HepG2 (cell line): Measurements from ENCODE around the gene ZXDC. TPM values are rescaled to one million over a fixed set of nuclear protein-coding genes. Genes with fewer than 3 reads are reported as not detected.
A peak's percentile ranks its signal among the peaks of the same experiment; 100 is the strongest.

Experiments used
- ATAC-seq: fragments of 200-7000 bp; cut with Tn5 transposase; 3 replicates; pipeline ENCODE4 v1.9.1; 2020; ENCODE audit warnings: mild to moderate bottlenecking, moderate library complexity
- BruUV-seq: library from RNA; stranded (reverse); fragments of 400-500 nt; replicated peaks from 2 replicates; lab custom pipeline; 2021; lab: Mats Ljungman, UMichigan
- CTCF ChIA-PET: fragments of 300-600 bp; formaldehyde crosslinking; extraction: SDS; loops from one replicate; lab custom pipeline; 2021; ENCODE audit warnings: low total read pairs, inconsistent platforms, low intra/inter-chr PET ratio; lab: Yijun Ruan, JAX
- POLR2A ChIA-PET: fragments of 350-600 bp; sonication (Branson Sonifier 250); formaldehyde crosslinking; loops from one replicate; lab custom pipeline; 2020; ENCODE audit warnings: antibody characterized with exemption, inconsistent platforms; lab: Yijun Ruan, JAX
- DNase-seq: peaks from one replicate; pipeline ENCODE4 v3.0.0-alpha.2; 2015; ENCODE audit warnings: low spot score
- FAIRE-seq: peaks from 3 replicates; lab custom pipeline; 2011; peaks lifted over from hg19 to GRCh38; lab: Jason Lieb, UNC
- H2AFZ ChIP-seq: one replicate; pipeline ENCODE4 v1.6.1; 2011; ENCODE audit warnings: low read length, inconsistent platforms
- H3K27ac ChIP-seq: fragments of 300-600 bp; 3 replicates; pipeline ENCODE4 v1.8.0; 2011; ENCODE audit warnings: mixed run types, mild to moderate bottlenecking, mixed read lengths, low read length, inconsistent platforms; ENCODE audit not compliant: insufficient read depth; ENCODE audit errors: extremely low read length
- H3K27me3 ChIP-seq, 2 experiments: fragments of 200-600 bp in 1 of 2; 2 replicates in 1 of 2; 3 replicates in 1 of 2; pipeline versions ENCODE4 v1.6.0 to v1.8.0; 2011; ENCODE audit warnings: low read length in 2 of 2, mild to moderate bottlenecking in 2 of 2, moderate library complexity in 2 of 2, inconsistent platforms in 1 of 2; ENCODE audit not compliant: insufficient read depth in 2 of 2, control insufficient read depth in 1 of 2
- H3K36me3 ChIP-seq, 2 experiments: fragments of 200-600 bp in 1 of 2; replicated peaks in 1 of 2; 2 replicates in 1 of 2; 3 replicates in 1 of 2; pipeline versions ENCODE4 v1.5.1 to v1.8.0; 2011; ENCODE audit warnings: low read length in 2 of 2, inconsistent platforms in 1 of 2; ENCODE audit not compliant: insufficient read depth in 2 of 2, control insufficient read depth in 1 of 2
- H3K4me1 ChIP-seq: 2 replicates; pipeline ENCODE4 v1.5.1; 2012; ENCODE audit warnings: low read length, inconsistent platforms; ENCODE audit not compliant: insufficient read depth
- H3K4me2 ChIP-seq: 2 replicates; pipeline ENCODE4 v1.6.0; 2011; ENCODE audit warnings: low read depth, low read length, inconsistent platforms
- H3K4me3 ChIP-seq, 3 experiments: fragments of 200-600 bp in 1 of 3; sonication (generic), shearing (Covaris generic) in 1 of 3; replicated peaks in 1 of 3; 2 replicates each; pipeline ENCODE4 v1.5.1; 2011 to 2016; ENCODE audit warnings: low read length in 3 of 3, inconsistent platforms in 2 of 3, low read depth in 2 of 3, mild to moderate bottlenecking in 2 of 3, control low read depth in 1 of 3, mixed read lengths in 1 of 3; ENCODE audit not compliant: insufficient read depth in 1 of 3
- H3K79me2 ChIP-seq: one replicate; pipeline ENCODE4 v1.6.1; 2011; ENCODE audit warnings: low read length, inconsistent platforms; ENCODE audit not compliant: insufficient read depth
- H3K9ac ChIP-seq: 2 replicates; pipeline ENCODE4 v1.6.0; 2011; ENCODE audit warnings: mild to moderate bottlenecking, low read depth, low read length, inconsistent platforms; ENCODE audit not compliant: insufficient read depth
- H3K9me3 ChIP-seq: 2 replicates; pipeline ENCODE4 v1.5.1; 2012; ENCODE audit warnings: mild to moderate bottlenecking, low read length
- H4K20me1 ChIP-seq: 2 replicates; pipeline ENCODE4 v1.6.0; 2011; ENCODE audit warnings: inconsistent platforms, mild to moderate bottlenecking, low read length, moderate library complexity; ENCODE audit not compliant: insufficient read depth
- RXRB ChIP-seq: IDR thresholded peaks from 2 replicates; pipeline ENCODE4 v1.6.1; 2016; ENCODE audit warnings: borderline replicate concordance, missing genetic modification reagents, missing compliant biosample characterization
- TRIM22 ChIP-seq: fragments of 450-650 bp; IDR thresholded peaks from 2 replicates; pipeline ENCODE4 v1.6.1; 2017
- XRCC5 ChIP-seq: fragments of 200-400 bp; formaldehyde crosslinking; optimal IDR thresholded peaks from 2 replicates; pipeline ENCODE3; 2017; ENCODE audit warnings: mild to moderate bottlenecking, low read length
- ZBTB14 ChIP-seq: sonication (generic); formaldehyde crosslinking; IDR thresholded peaks from 2 replicates; pipeline ENCODE4 v1.4.0; 2020; ENCODE audit warnings: missing genetic modification reagents
- ZXDC ChIP-seq: sonication (generic); formaldehyde crosslinking; IDR thresholded peaks from 2 replicates; pipeline ENCODE4 v1.5.0; 2020; ENCODE audit warnings: mild to moderate bottlenecking, missing genetic modification reagents
- WGBS: methylation state at CpG from one replicate; pipeline ENCODE4 v1.1.6; 2017; ENCODE audit warnings: low lambda C conversion rate; 5-methylcytosine and 5-hydroxymethylcytosine counted together
- in situ Hi-C: cut with HindIII; loops from 2 replicates; pipeline ENCODE4 v1.10.0; 2017; ENCODE audit warnings: low pct_unique_long_range_greater_than_20kb; ENCODE audit not compliant: extremely low pct_ligation_motif_present
- intact Hi-C: fragments of 100-400 bp; cut with micrococcal nuclease; formaldehyde crosslinking; loops from one replicate; pipeline ENCODE4 v1.10.0; 2022; ENCODE audit not compliant: unreplicated experiment
- polyA plus RNA-seq, 8 experiments: library from polyadenylated mRNA; depleted of rRNA in 3 of 8; stranded (reverse) in 7 of 8; unstranded in 1 of 8; fragments of >200 nt; fragmentation: Illumina TruSeq in 4 of 8; extraction: Trizol in 4 of 8; gene quantifications; 2 replicates each; pipeline versions ENCODE4 v1.2.1 to v1.2.3, GENCODE V29; 2011 to 2016; ENCODE audit warnings: low read depth in 4 of 8, missing spikeins in 1 of 8, mixed read lengths in 1 of 8; ENCODE audit not compliant: insufficient read depth in 1 of 8
- total RNA-seq, 5 experiments: library from RNA; depleted of rRNA; stranded (reverse); fragments of >200 nt; fragmentation: Illumina TruSeq; extraction: Trizol; gene quantifications; 2 replicates each; pipeline ENCODE4 v1.2.3, GENCODE V29; 2016; ENCODE audit warnings: low read depth in 1 of 5
- TF ChIP-seq, protein P1 (sequence below): sonication (generic); formaldehyde crosslinking; IDR thresholded peaks from 2 replicates; pipeline ENCODE4 v1.5.1; 2020; ENCODE audit warnings: mild to moderate bottlenecking, missing genetic modification reagents, borderline replicate concordance

The ZXDC gene
- total and polyA plus RNA-seq, 2 of the 13 experiments (the other 11 are each of a cell fraction or from before 2014, with no cell fraction given), result 17.6 to 21.2 TPM

GRCh38 chr3:126480861-126481260 lies 5.2 kb upstream of the ZXDC start:
- WGBS, result 68% methylated on average over 8 of the region's 8 CpGs
- no peak overlapping the region for H3K9ac ChIP-seq
- H3K27ac ChIP-seq, result no peak overlapping the region
- peak overlapping the region; percentile 60 for H3K4me2 ChIP-seq
- H3K4me1 ChIP-seq, result peaks cover 94% of the 10 kb centered on the region
- ChIA-PET CTCF (no interaction called here), POLR2A (interaction anchor here (1.5 kb wide), 1 partner anchor 38 kb away, joined by 10 read pairs; no protein-coding TSS in a partner anchor)
- H3K36me3 ChIP-seq, result no peaks in the 10 kb centered on the region
- no peaks in the 10 kb centered on the region; a peak in 1 of 5 replicates for H3K27me3 ChIP-seq
- FAIRE-seq, result no peak
- no peak for TF ChIP-seq ZBTB14 (CRISPR knock-in tag)
- no peak for TF ChIP-seq XRCC5
- peak; percentile 54; the same call in 1 of the 2 replicates for TF ChIP-seq TRIM22
- TF ChIP-seq RXRB (CRISPR knock-in tag), result no peak
- H3K4me3 ChIP-seq, result no peak overlapping the region
- intact Hi-C loops, result loop anchor here (5.0 kb wide), 1 partner anchor 36 kb away; the partner anchor contains the start of gene UROC1
- no peak for DNase-seq
- ATAC-seq, result no peak
- no peaks in the 10 kb centered on the region for H3K9me3 ChIP-seq
- H3K79me2 ChIP-seq, result no peaks in the 10 kb centered on the region
- BruUV-seq, result no TSS peak
- H4K20me1 ChIP-seq, result no peaks in the 10 kb centered on the region
- H2AFZ ChIP-seq, result no peak overlapping the region
- in situ Hi-C loops, result no loop called here

- Histone ChIP-seq H3K4me2 (no peak overlapping the region), H4K20me1 (no peaks in the 10 kb centered on the region), H3K9me3 (no peaks in the 10 kb centered on the region), H3K4me1 (peaks cover 87% of the 10 kb centered on the region), H3K79me2 (no peaks in the 10 kb centered on the region), H3K36me3 (no peaks in the 10 kb centered on the region), H3K4me3 (no peak overlapping the region), H2AFZ (no peak overlapping the region), H3K9ac (no peak overlapping the region), H3K27ac (no peak overlapping the region), H3K27me3 (no peaks in the 10 kb centered on the region; a peak in 1 of 5 replicates)
- in situ Hi-C loops (no loop called here), intact Hi-C loops (loop anchor here (5.0 kb wide), 1 partner anchor 37 kb away; the partner anchor contains the start of gene UROC1)
- WGBS, result 68% methylated on average over 5 of the region's 5 CpGs
- DNase-seq (no peak), FAIRE-seq (no peak), ATAC-seq (no peak)
- POLR2A ChIA-PET, result no interaction called here
- no TSS peak for BruUV-seq
- CTCF ChIA-PET, result no interaction called here
- no peak for TF ChIP-seq ZXDC (CRISPR knock-in tag)
- TF ChIP-seq, protein P1, sequence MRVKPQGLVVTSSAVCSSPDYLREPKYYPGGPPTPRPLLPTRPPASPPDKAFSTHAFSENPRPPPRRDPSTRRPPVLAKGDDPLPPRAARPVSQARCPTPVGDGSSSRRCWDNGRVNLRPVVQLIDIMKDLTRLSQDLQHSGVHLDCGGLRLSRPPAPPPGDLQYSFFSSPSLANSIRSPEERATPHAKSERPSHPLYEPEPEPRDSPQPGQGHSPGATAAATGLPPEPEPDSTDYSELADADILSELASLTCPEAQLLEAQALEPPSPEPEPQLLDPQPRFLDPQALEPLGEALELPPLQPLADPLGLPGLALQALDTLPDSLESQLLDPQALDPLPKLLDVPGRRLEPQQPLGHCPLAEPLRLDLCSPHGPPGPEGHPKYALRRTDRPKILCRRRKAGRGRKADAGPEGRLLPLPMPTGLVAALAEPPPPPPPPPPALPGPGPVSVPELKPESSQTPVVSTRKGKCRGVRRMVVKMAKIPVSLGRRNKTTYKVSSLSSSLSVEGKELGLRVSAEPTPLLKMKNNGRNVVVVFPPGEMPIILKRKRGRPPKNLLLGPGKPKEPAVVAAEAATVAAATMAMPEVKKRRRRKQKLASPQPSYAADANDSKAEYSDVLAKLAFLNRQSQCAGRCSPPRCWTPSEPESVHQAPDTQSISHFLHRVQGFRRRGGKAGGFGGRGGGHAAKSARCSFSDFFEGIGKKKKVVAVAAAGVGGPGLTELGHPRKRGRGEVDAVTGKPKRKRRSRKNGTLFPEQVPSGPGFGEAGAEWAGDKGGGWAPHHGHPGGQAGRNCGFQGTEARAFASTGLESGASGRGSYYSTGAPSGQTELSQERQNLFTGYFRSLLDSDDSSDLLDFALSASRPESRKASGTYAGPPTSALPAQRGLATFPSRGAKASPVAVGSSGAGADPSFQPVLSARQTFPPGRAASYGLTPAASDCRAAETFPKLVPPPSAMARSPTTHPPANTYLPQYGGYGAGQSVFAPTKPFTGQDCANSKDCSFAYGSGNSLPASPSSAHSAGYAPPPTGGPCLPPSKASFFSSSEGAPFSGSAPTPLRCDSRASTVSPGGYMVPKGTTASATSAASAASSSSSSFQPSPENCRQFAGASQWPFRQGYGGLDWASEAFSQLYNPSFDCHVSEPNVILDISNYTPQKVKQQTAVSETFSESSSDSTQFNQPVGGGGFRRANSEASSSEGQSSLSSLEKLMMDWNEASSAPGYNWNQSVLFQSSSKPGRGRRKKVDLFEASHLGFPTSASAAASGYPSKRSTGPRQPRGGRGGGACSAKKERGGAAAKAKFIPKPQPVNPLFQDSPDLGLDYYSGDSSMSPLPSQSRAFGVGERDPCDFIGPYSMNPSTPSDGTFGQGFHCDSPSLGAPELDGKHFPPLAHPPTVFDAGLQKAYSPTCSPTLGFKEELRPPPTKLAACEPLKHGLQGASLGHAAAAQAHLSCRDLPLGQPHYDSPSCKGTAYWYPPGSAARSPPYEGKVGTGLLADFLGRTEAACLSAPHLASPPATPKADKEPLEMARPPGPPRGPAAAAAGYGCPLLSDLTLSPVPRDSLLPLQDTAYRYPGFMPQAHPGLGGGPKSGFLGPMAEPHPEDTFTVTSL, result no peak
Measured at GRCh38 chr3:126480206-126480605, 4.5 kb upstream of the ZXDC start.
